Activated CD8-positive, alpha-beta T cell treated with anti-CD3 and anti-CD28 coated beads for 36 hours (primary cell): Measurements from ENCODE around the gene B4GALT4. TPM values are rescaled to one million over a fixed set of nuclear protein-coding genes. Genes with fewer than 3 reads are reported as not detected.
"Not testable (repeated sequence)": the region's sequence is repeated elsewhere in the genome, so short reads cannot be mapped to it uniquely, and the experiment has no call there.

ENCODE experiments used
- ATAC-seq: fragments of 200-7000 bp; cut with Tn5 transposase; one replicate; pipeline ENCODE4 v1.10.0; 2021; ENCODE audit warnings: mild to moderate bottlenecking, moderate library complexity
- CTCF ChIA-PET: fragments of 350-600 bp; sonication (Branson Sonifier 250); formaldehyde crosslinking; loops from one replicate; lab custom pipeline; 2021; ENCODE audit warnings: antibody characterized with exemption; lab: Charles Lee
- POLR2A ChIA-PET: fragments of 350-600 bp; sonication (Branson Sonifier 250); formaldehyde crosslinking; loops from one replicate; lab custom pipeline; 2021; ENCODE audit warnings: antibody characterized with exemption; lab: Charles Lee
- DNase-seq: peaks from one replicate; pipeline ENCODE4 v3.0.0-alpha.2; 2020
- H3K27ac Mint-ChIP-seq: one replicate; pipeline ENCODE4 v1.8.0; 2021; ENCODE audit warnings: mild to moderate bottlenecking, mixed read lengths
- H3K27me3 Mint-ChIP-seq: one replicate; pipeline ENCODE4 v1.8.0; 2021; ENCODE audit warnings: mixed read lengths
- H3K36me3 Mint-ChIP-seq: one replicate; pipeline ENCODE4 v1.8.0; 2021; ENCODE audit warnings: low read depth, mixed read lengths
- H3K4me1 Mint-ChIP-seq: one replicate; pipeline ENCODE4 v1.8.0; 2021; ENCODE audit warnings: low read depth, mixed read lengths
- H3K4me3 Mint-ChIP-seq: one replicate; pipeline ENCODE4 v1.8.0; 2021; ENCODE audit warnings: mild to moderate bottlenecking, moderate library complexity, mixed read lengths
- H3K9me3 Mint-ChIP-seq: one replicate; pipeline ENCODE4 v1.8.0; 2021; ENCODE audit warnings: mixed read lengths
- intact Hi-C: fragments of 100-400 bp; cut with micrococcal nuclease; formaldehyde crosslinking; loops from one replicate; pipeline ENCODE4 v1.10.0; 2022
- total RNA-seq, 2 experiments: library from RNA; stranded (reverse); gene quantifications; one replicate each; pipeline ENCODE4 v1.2.3, GENCODE V29; 2021
- TF ChIP-seq, protein P1 (sequence below): fragments of 200-600 bp; IDR thresholded peaks from one replicate; pipeline ENCODE4 v1.8.0; 2022; ENCODE audit warnings: antibody characterized with exemption, mild to moderate bottlenecking

The B4GALT4 gene
- total RNA-seq, 2 experiments from 2014 or later: 13.3 to 15.2 TPM

DNA sequence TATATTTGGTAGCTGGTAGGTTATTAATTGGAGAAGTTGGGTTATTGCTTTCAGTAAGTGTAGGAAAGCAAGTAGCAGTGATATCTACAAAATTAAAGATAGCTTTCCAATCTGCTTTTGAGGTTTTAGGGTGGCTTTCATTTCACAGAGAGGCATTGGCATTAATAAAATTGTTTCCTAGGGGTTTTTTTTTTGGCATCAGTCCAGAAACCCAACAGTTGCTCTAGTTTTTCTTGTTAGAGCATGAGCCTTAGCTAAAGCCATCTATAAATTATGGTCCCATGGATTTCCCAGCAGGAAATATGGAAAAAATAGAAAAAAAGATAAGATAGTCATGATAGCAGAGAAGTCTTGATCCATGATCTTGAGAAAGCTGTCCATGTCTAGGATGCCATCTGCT is 3.0 kb upstream of the B4GALT4 start:
- CTCF ChIA-PET: interaction anchor here (2.2 kb wide), 1 partner anchor 362 kb away, joined by 8 read pairs; no protein-coding TSS in a partner anchor
- no peak overlapping the region for H3K27ac Mint-ChIP-seq
- POLR2A ChIA-PET: no interaction called here
- no peak overlapping the region for H3K4me3 Mint-ChIP-seq
- H3K36me3 Mint-ChIP-seq: peaks cover 2% of the 10 kb centered on the region
- ATAC-seq (no peak), DNase-seq (no peak)
- H3K27me3 Mint-ChIP-seq: no peaks in the 10 kb centered on the region
- TF ChIP-seq, protein P1, sequence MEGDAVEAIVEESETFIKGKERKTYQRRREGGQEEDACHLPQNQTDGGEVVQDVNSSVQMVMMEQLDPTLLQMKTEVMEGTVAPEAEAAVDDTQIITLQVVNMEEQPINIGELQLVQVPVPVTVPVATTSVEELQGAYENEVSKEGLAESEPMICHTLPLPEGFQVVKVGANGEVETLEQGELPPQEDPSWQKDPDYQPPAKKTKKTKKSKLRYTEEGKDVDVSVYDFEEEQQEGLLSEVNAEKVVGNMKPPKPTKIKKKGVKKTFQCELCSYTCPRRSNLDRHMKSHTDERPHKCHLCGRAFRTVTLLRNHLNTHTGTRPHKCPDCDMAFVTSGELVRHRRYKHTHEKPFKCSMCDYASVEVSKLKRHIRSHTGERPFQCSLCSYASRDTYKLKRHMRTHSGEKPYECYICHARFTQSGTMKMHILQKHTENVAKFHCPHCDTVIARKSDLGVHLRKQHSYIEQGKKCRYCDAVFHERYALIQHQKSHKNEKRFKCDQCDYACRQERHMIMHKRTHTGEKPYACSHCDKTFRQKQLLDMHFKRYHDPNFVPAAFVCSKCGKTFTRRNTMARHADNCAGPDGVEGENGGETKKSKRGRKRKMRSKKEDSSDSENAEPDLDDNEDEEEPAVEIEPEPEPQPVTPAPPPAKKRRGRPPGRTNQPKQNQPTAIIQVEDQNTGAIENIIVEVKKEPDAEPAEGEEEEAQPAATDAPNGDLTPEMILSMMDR: no peak
- peaks cover 7% of the 10 kb centered on the region for H3K9me3 Mint-ChIP-seq
- peaks cover 15% of the 10 kb centered on the region for H3K4me1 Mint-ChIP-seq
- intact Hi-C loops: loop anchor here (5.0 kb wide), 1 partner anchor 361 kb away; no protein-coding TSS in a partner anchor

DNA sequence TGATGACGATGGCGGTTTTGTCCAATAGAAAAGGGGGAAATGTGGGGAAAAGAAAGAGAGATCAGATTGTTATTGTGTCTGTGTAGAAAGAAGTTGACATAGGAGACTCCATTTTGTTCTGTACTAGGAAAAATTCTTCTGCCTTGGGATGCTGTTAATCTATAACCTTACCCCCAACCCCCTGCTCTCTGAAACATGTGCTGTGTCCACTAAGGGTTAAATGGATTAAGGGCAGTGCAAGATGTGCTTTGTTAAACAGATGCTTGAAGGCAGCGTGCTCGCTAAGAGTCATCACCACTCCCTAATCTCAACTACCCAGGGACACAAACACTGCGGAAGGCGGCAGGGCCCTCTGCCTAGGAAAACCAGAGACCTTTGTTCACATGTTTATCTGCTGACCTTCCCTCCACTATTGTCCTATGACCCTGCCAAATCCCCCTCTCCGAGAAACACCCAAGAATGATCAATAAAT is 2.4 kb upstream of the B4GALT4 start:
- H3K27me3 Mint-ChIP-seq, CTCF ChIA-PET, ATAC-seq, POLR2A ChIA-PET, DNase-seq, H3K36me3 Mint-ChIP-seq, H3K4me3 Mint-ChIP-seq, H3K27ac Mint-ChIP-seq, H3K9me3 Mint-ChIP-seq: not testable (repeated sequence)
- intact Hi-C loops: loop anchor here (5.0 kb wide), 1 partner anchor 361 kb away; no protein-coding TSS in a partner anchor
- peaks cover 20% of the 10 kb centered on the region for H3K4me1 Mint-ChIP-seq

DNA sequence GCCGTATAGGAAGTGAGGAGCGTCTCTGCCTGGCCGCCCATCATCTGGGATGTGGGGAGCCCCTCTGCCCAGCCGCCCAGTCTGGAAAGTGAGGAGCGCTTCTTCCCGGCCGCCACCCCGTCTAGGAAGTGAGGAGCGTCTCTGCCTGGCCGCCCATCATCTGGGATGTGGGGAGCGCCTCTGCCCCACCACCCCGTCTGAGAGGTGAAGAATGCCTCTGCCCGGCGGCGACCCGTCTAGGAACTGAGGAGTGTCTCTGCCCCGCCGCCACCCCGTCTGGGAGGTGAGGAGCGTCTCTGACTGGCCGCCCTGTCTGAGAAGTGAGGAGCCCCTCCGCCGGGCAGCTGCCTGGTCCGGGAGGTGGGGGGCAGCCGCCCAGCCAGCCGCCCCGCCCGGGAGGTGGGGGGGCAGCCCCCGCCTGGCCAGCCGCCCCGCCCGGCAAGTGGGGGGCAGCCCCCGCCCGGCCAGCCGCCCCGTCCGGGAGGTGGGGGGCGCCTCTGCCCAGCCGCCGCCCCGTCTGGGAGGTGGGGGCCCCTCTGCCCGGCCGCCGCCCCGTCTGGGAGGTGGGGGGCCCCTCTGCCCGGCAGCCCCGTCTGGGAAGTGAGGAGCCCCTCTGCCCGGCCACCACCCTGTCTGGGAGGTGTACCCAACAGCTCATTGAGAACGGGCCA is 1.8 kb upstream of the B4GALT4 start:
- H3K27ac Mint-ChIP-seq, H3K27me3 Mint-ChIP-seq, H3K9me3 Mint-ChIP-seq, H3K4me3 Mint-ChIP-seq, ATAC-seq, H3K36me3 Mint-ChIP-seq, DNase-seq: not testable (repeated sequence)
- POLR2A ChIA-PET: interaction anchor here (1.0 to 2.7 kb wide), 2 partner anchors 19 to 52 kb away, joined by 3 to 13 read pairs; partner anchors contain the start of gene ARHGAP31
- CTCF ChIA-PET: interaction anchor here (1.3 to 3.5 kb wide), 10 partner anchors 7 to 359 kb away, joined by 3 to 61 read pairs (median 8); partner anchors contain the start of genes ARHGAP31 and TEX55
- intact Hi-C loops: loop anchor here (5.0 kb wide), 1 partner anchor 360 kb away; no protein-coding TSS in a partner anchor
- H3K4me1 Mint-ChIP-seq: peaks cover 20% of the 10 kb centered on the region

DNA sequence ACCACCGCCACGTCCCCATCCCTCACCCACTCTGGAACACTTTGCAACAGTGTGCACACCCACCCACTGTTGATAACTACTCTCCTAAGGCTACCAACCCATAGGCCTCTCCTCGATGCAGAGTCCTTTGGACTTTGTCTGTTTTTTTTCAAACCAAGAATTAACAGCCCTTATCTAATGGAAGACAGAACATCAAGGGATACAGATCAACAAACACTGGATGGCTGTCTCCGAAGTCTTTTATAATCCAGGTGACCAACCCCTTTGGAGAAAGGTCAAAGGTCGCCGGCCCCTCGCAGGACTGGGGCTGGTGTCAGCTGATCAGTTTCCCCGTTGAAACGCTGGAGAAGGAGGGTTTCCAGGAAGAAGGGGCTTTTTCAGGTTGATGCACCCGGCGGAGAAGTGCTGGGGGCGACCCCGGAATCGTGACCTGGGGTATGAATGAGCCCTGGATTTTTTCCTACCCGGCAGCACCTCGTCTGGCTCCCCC is 532 bp downstream of the B4GALT4 start:
- peak; percentile 10 for ATAC-seq
- Mint-ChIP-seq H3K4me3 (peak overlapping the region; percentile 83), H3K27me3 (no peaks in the 10 kb centered on the region), H3K27ac (peak overlapping the region; percentile 99), H3K4me1 (peaks cover 42% of the 10 kb centered on the region), H3K9me3 (no peaks in the 10 kb centered on the region), H3K36me3 (peaks cover 16% of the 10 kb centered on the region)
- CTCF ChIA-PET: interaction anchor here (1.0 to 3.5 kb wide), 16 partner anchors 9 to 436 kb away, joined by 3 to 61 read pairs (median 8); partner anchors contain the start of genes ARHGAP31, IGSF11 and TEX55
- TF ChIP-seq, protein P1: no peak
- peak; percentile 77 for DNase-seq
- intact Hi-C loops: loop anchor here (2.0 to 5.0 kb wide), 2 partner anchors 55 to 358 kb away; partner anchors contain the start of gene ARHGAP31
- POLR2A ChIA-PET: interaction anchor here (1.0 to 2.7 kb wide), 6 partner anchors 10 to 83 kb away, joined by 3 to 13 read pairs (median 4); partner anchors contain the start of gene ARHGAP31

DNA sequence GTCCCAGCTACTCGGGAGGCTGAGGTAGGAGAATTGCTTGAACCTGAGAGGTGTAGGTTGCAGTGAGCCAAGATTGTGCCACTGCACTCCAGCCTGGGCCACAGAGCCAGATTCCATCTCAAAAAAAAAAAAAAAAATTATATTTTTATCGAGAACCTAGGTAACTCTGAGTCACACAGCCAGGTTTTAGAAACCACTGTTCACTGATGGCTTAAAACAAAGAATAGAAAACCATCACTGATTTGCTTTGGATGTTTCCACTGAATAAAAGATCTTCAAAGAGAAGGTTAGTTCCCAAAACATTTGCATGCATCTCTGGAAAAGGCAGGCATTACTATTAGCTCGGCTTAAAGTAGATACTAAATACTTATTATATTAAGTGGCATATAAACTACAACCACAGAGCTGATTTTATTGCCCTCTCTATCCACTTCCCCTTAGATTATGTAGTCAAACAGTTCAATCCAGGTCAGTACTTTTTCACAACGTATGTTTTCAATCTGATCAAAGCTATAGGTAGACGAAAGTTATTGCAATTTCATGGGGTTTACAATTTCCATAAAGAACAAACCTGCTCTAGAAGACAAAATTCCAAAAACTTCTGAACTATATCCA is 1.4 kb downstream of the B4GALT4 start:
- Mint-ChIP-seq H3K27ac (peak overlapping the region; percentile 99), H3K4me1 (peaks cover 50% of the 10 kb centered on the region), H3K4me3 (peak overlapping the region; percentile 83), H3K9me3 (no peaks in the 10 kb centered on the region), H3K36me3 (peaks cover 21% of the 10 kb centered on the region), H3K27me3 (no peaks in the 10 kb centered on the region)
- DNase-seq (peak; percentile 29), ATAC-seq (peak; percentile 17)
- TF ChIP-seq, protein P1: no peak
- intact Hi-C loops: no loop called here
- CTCF ChIA-PET: interaction anchor here (0.7 to 3.5 kb wide), 3 partner anchors 54 to 204 kb away, joined by 3 to 26 read pairs (median 15); partner anchors contain the start of genes ARHGAP31 and IGSF11
- POLR2A ChIA-PET: interaction anchor here (1.5 to 2.7 kb wide), 3 partner anchors 9 to 55 kb away, joined by 3 to 13 read pairs (median 6); partner anchors contain the start of gene ARHGAP31
